Measurements from ENCODE around the gene C3orf70.

Gene C3orf70

GRCh38 chr3:185152410-185153170 is at the start of gene C3orf70:
Gene C3orf70 (minus strand): TSS chr3:185153060. CDS start chr3:185152823, 237 bp downstream.
- DNase-seq: no peak

GRCh38 chr3:185200639-185201038 is 47.8 kb upstream of the C3orf70 start:
- DNase-seq: peak; percentile 89

GRCh38 chr3:185199671-185200070 is 46.8 kb upstream of the C3orf70 start:
- no peak for DNase-seq

- DNase-seq: peak; percentile 10
These were observed 46.3 kb upstream of the C3orf70 start for GRCh38 chr3:185199206-185199605.

- no peak for DNase-seq
These were observed 44.2 kb upstream of the C3orf70 start for GRCh38 chr3:185197068-185197467.

GRCh38 chr3:185195652-185196051 is 42.8 kb upstream of the C3orf70 start:
- no peak for DNase-seq

- DNase-seq: no peak
These were observed 36.0 kb upstream of the C3orf70 start for GRCh38 chr3:185188816-185189215.

- DNase-seq: no peak
These were observed 34.5 kb upstream of the C3orf70 start for GRCh38 chr3:185187391-185187790.

GRCh38 chr3:185176750-185177359 is 24.0 kb upstream of the C3orf70 start:
- peak; percentile 32 for DNase-seq

GRCh38 chr3:185175370-185175987 is 22.6 kb upstream of the C3orf70 start:
- peak; percentile 14 for DNase-seq

- no peak for DNase-seq
These were observed 19.5 kb upstream of the C3orf70 start for GRCh38 chr3:185172086-185173049.

GRCh38 chr3:185164428-185165217 is 11.8 kb upstream of the C3orf70 start:
- no peak for DNase-seq

GRCh38 chr3:185162634-185163033 is 9.8 kb upstream of the C3orf70 start:
- no peak for DNase-seq

GRCh38 chr3:185161761-185162160 is 8.9 kb upstream of the C3orf70 start:
- no peak for DNase-seq

GRCh38 chr3:185157347-185157746 is 4.5 kb upstream of the C3orf70 start:
- DNase-seq: no peak

GRCh38 chr3:185155678-185156077 is 2.8 kb upstream of the C3orf70 start:
- DNase-seq: no peak

GRCh38 chr3:185153861-185154629 is 1.2 kb upstream of the C3orf70 start:
- DNase-seq: no peak

GRCh38 chr3:185153171-185153771 is 411 bp upstream of the C3orf70 start:
- DNase-seq: no peak

GRCh38 chr3:185151964-185152409 is 873 bp downstream of the C3orf70 start:
- DNase-seq: no peak

- DNase-seq: no peak
These were observed 1.5 kb downstream of the C3orf70 start for GRCh38 chr3:185151101-185151963.
